ENCODE measurements around the gene MAD1L1. TPM values are rescaled to one million over a fixed set of nuclear protein-coding genes. Genes with fewer than 3 reads are reported as not detected.

Gene MAD1L1
- total RNA-seq, 2 experiments from 2014 or later: 58.3 to 65.3 TPM

DNA sequence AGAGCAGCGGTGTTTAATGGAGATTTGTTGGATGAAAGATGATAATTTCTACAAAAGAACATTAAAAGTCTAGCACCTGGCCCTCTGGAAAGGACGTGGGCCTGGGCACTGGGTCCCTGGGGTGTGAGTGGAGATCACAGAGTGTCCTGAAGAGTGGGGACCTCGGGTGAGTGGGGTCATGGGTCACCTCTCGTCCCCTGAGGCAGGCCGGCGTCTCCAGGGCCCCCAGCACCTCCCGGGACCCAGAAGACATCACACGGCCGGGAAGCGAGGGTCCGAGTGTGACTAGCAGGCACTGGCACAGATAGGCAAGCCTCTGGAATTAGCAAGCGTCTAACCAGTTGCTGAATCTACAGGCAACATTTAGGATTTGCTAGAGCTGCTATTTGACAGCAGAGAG, 257.2 kb downstream of the MAD1L1 start:
- Histone ChIP-seq H3K9me2 (ENCODE audit: insufficient read depth, low read length) (no peaks in the 10 kb centered on the region), H3K4me2 (ENCODE audit: low read length) (no peak overlapping the region), H4K20me1 (ENCODE audit: insufficient read depth, low read length) (no peaks in the 10 kb centered on the region), H3K9me3 (ENCODE audit: low read length) (no peaks in the 10 kb centered on the region), H3K4me1 (ENCODE audit: insufficient read depth, low read length, poor library complexity, severe bottlenecking) (peaks cover 11% of the 10 kb centered on the region), H3K4me3 (ENCODE audit: low read depth, low read length, poor library complexity, severe bottlenecking) (no peak overlapping the region), H3K36me3 (ENCODE audit: insufficient read depth, low read length) (peaks cover 27% of the 10 kb centered on the region), H3K79me2 (ENCODE audit: insufficient read depth, low read depth, low read length) (no peaks in the 10 kb centered on the region), H2AFZ (ENCODE audit: low read length) (no peak overlapping the region), H3K27ac (ENCODE audit: low read depth, low read length, poor library complexity, severe bottlenecking) (no peak overlapping the region)
- TF ChIP-seq, protein P1, sequence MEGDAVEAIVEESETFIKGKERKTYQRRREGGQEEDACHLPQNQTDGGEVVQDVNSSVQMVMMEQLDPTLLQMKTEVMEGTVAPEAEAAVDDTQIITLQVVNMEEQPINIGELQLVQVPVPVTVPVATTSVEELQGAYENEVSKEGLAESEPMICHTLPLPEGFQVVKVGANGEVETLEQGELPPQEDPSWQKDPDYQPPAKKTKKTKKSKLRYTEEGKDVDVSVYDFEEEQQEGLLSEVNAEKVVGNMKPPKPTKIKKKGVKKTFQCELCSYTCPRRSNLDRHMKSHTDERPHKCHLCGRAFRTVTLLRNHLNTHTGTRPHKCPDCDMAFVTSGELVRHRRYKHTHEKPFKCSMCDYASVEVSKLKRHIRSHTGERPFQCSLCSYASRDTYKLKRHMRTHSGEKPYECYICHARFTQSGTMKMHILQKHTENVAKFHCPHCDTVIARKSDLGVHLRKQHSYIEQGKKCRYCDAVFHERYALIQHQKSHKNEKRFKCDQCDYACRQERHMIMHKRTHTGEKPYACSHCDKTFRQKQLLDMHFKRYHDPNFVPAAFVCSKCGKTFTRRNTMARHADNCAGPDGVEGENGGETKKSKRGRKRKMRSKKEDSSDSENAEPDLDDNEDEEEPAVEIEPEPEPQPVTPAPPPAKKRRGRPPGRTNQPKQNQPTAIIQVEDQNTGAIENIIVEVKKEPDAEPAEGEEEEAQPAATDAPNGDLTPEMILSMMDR (conservative IDR thresholded peaks at IDR 0.05; ENCODE audit: low read length): no peak
- no peak for TF ChIP-seq EZH2phosphoT487 (IDR thresholded peaks at IDR 0.05; ENCODE audit: borderline replicate concordance, low read depth, low read length)
- BruUV-seq (replicated peaks): no TSS peak
- intact Hi-C loops (cut with micrococcal nuclease; ENCODE audit: unreplicated experiment): no loop called here
- POLR2A ChIA-PET: interaction anchor here (0.6 kb wide), 1 partner anchor 21 kb away, joined by 3 read pairs; no protein-coding TSS in a partner anchor
- CTCF ChIA-PET (ENCODE audit: unreplicated experiment): interaction anchor here (0.6 kb wide), 1 partner anchor 21 kb away, joined by 3 read pairs; no protein-coding TSS in a partner anchor
- DNase-seq (ENCODE audit: low spot score): no peak

DNA sequence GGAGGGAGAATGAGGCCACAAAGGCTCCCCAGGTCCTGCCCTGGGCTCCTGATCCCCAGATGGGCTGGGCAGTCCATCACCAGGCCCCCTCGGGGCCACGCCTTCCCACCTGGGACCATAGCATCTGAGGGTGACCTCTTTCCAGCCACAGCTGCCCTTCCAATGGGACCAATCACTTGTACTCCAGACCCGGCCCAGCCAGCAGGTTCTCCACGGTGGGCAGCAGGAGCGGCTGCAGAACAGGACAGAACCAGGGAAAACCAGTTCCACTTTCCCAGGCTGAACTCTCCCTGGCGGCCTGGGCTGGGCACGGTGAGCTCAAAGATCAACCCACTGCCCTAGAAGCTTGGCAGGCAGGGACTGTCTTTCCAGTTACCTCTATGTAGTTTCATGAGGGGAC, 257.6 kb downstream of the MAD1L1 start:
- no peak for DNase-seq (ENCODE audit: low spot score)
- POLR2A ChIA-PET: interaction anchor here (0.6 kb wide), 1 partner anchor 21 kb away, joined by 3 read pairs; no protein-coding TSS in a partner anchor
- Histone ChIP-seq H3K4me3 (ENCODE audit: low read depth, low read length, poor library complexity, severe bottlenecking) (no peak overlapping the region), H3K79me2 (ENCODE audit: insufficient read depth, low read depth, low read length) (no peaks in the 10 kb centered on the region), H3K9me3 (ENCODE audit: low read length) (no peaks in the 10 kb centered on the region), H3K27ac (ENCODE audit: low read depth, low read length, poor library complexity, severe bottlenecking) (no peak overlapping the region), H3K4me2 (ENCODE audit: low read length) (no peak overlapping the region), H3K36me3 (ENCODE audit: insufficient read depth, low read length) (peaks cover 27% of the 10 kb centered on the region), H2AFZ (ENCODE audit: low read length) (no peak overlapping the region), H4K20me1 (ENCODE audit: insufficient read depth, low read length) (no peaks in the 10 kb centered on the region), H3K4me1 (ENCODE audit: insufficient read depth, low read length, poor library complexity, severe bottlenecking) (peaks cover 7% of the 10 kb centered on the region), H3K9me2 (ENCODE audit: insufficient read depth, low read length) (no peaks in the 10 kb centered on the region)
- intact Hi-C loops (cut with micrococcal nuclease; ENCODE audit: unreplicated experiment): no loop called here
- no TSS peak for BruUV-seq (replicated peaks)
- TF ChIP-seq, protein P1 (conservative IDR thresholded peaks at IDR 0.05; ENCODE audit: low read length): no peak
- TF ChIP-seq EZH2phosphoT487 (IDR thresholded peaks at IDR 0.05; ENCODE audit: borderline replicate concordance, low read depth, low read length): no peak
- CTCF ChIA-PET (ENCODE audit: unreplicated experiment): no interaction called here

DNA sequence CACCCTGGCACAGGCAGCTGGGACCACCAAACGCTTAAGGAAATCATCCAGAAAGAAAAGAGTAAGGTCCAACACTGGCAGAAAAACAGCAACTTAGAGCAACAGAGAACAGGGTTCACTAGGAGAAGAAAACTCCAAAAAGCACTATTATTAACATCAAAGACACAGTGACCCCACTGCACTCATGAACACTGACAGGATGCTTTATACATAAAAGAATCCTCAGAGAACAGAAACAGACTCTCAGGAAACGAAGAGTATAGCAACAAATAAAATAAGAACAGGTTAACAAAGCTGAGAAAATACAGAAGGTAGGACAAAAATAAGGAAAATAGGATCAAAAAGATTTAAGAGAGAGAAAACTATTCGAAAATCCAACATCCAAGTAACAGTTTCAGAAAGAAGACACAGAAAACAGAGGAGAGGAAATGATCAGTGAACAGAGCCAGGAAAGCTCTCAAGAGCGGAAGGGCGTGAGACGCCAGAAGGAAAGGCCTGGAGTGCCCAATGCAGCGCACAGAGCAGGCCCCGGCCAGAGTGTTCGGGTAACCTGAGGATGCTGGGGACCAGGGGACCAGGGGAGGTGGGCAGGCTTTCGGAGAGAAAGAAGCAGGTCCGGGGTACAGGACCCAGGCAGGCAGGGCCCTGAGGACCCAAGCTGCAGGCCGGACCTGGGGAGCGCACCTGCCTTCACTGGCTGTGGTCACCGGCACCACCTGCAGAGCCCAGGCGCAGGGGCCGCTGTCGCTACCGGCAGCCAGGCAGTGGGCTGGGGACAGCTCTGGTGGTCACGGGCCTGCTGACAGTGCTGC, 258.2 kb downstream of the MAD1L1 start:
- intact Hi-C loops (cut with micrococcal nuclease; ENCODE audit: unreplicated experiment): no loop called here
- Histone ChIP-seq H3K4me1 (ENCODE audit: insufficient read depth, low read length, poor library complexity, severe bottlenecking) (no peaks in the 10 kb centered on the region), H3K9me2 (ENCODE audit: insufficient read depth, low read length) (no peaks in the 10 kb centered on the region), H3K79me2 (ENCODE audit: insufficient read depth, low read depth, low read length) (no peaks in the 10 kb centered on the region), H3K27ac (ENCODE audit: low read depth, low read length, poor library complexity, severe bottlenecking) (no peak overlapping the region), H3K4me3 (ENCODE audit: low read depth, low read length, poor library complexity, severe bottlenecking) (no peak overlapping the region), H3K9me3 (ENCODE audit: low read length) (no peaks in the 10 kb centered on the region), H4K20me1 (ENCODE audit: insufficient read depth, low read length) (no peaks in the 10 kb centered on the region), H2AFZ (ENCODE audit: low read length) (no peak overlapping the region), H3K36me3 (ENCODE audit: insufficient read depth, low read length) (peaks cover 27% of the 10 kb centered on the region), H3K4me2 (ENCODE audit: low read length) (no peak overlapping the region)
- DNase-seq (ENCODE audit: low spot score): no peak
- POLR2A ChIA-PET: no interaction called here
- CTCF ChIA-PET (ENCODE audit: unreplicated experiment): no interaction called here
- no TSS peak for BruUV-seq (replicated peaks)
- TF ChIP-seq, protein P1 (conservative IDR thresholded peaks at IDR 0.05; ENCODE audit: low read length): no peak
- no peak for TF ChIP-seq EZH2phosphoT487 (IDR thresholded peaks at IDR 0.05; ENCODE audit: borderline replicate concordance, low read depth, low read length)

Measured in OCI-LY7 (cell line).